GM19351 (cell line): ENCODE data around the gene TANGO6.

Experiments
- ATAC-seq: cut with Tn5 transposase; IDR thresholded peaks from one replicate; pipeline ENCODE4 v1.9.1; 2021; ENCODE audit warnings: mild to moderate bottlenecking, moderate library complexity; ENCODE audit not compliant: unreplicated experiment

Gene TANGO6

GRCh38 chr16:68999114-68999513 is 155.8 kb downstream of the TANGO6 start:
- ATAC-seq = no peak

- no peak for ATAC-seq
Measured at GRCh38 chr16:69003500-69003899, 160.2 kb downstream of the TANGO6 start.

GRCh38 chr16:69005641-69006355 is 162.5 kb downstream of the TANGO6 start:
- no peak for ATAC-seq

GRCh38 chr16:69012906-69013305 is 169.6 kb downstream of the TANGO6 start:
- ATAC-seq = no peak

GRCh38 chr16:69013991-69014390 is 170.7 kb downstream of the TANGO6 start:
- no peak for ATAC-seq

- no peak for ATAC-seq
Measured at GRCh38 chr16:69014811-69015210, 171.5 kb downstream of the TANGO6 start.

- no peak for ATAC-seq
Measured at GRCh38 chr16:69017036-69017783, 173.9 kb downstream of the TANGO6 start.

GRCh38 chr16:69019811-69020210 is 176.5 kb downstream of the TANGO6 start:
- no peak for ATAC-seq

GRCh38 chr16:69029121-69029520 is 185.8 kb downstream of the TANGO6 start:
- ATAC-seq = no peak

GRCh38 chr16:69031877-69032301 is 188.6 kb downstream of the TANGO6 start:
- no peak for ATAC-seq

GRCh38 chr16:69033151-69033949 is 190.0 kb downstream of the TANGO6 start:
- ATAC-seq = no peak

GRCh38 chr16:69035375-69035774 is 192.0 kb downstream of the TANGO6 start:
- no peak for ATAC-seq

- no peak for ATAC-seq
Measured at GRCh38 chr16:69036399-69037091, 193.2 kb downstream of the TANGO6 start.

GRCh38 chr16:69037373-69038160 is 194.2 kb downstream of the TANGO6 start:
- ATAC-seq = no peak

GRCh38 chr16:69039333-69039941 is 196.1 kb downstream of the TANGO6 start:
- ATAC-seq = no peak

GRCh38 chr16:69040144-69040909 is 197.0 kb downstream of the TANGO6 start:
- no peak for ATAC-seq

GRCh38 chr16:69048328-69049120 is 205.2 kb downstream of the TANGO6 start:
- no peak for ATAC-seq

- no peak for ATAC-seq
Measured at GRCh38 chr16:69049146-69049545, 205.8 kb downstream of the TANGO6 start.
